ENCODE data around the gene REXO1. TPM values are rescaled to one million over a fixed set of nuclear protein-coding genes. Genes with fewer than 3 reads are reported as not detected.
A peak's percentile ranks its signal among the peaks of the same experiment; 100 is the strongest.

REXO1 gene
- total and polyA plus RNA-seq, 2 of the 8 experiments (the other 6 are each of a cell fraction or from before 2014, with no cell fraction given) = 42.4 to 44.3 TPM

GRCh38 chr19:1863638-1864479 lies 15.6 kb upstream of the REXO1 start (continued):
- TF ChIP-seq CREB1 (IDR thresholded peaks at IDR 0.05) (peak; percentile 47), GTF2F1 (IDR thresholded peaks at IDR 0.05; ENCODE audit: borderline replicate concordance, low read depth, low read length) (no peak), SIN3A (conservative IDR thresholded peaks at IDR 0.05 in 1 of 2, IDR thresholded peaks at IDR 0.05 in 1 of 2; ENCODE audit: low read depth in 1 of 2, low read length in 2 of 2) (peak in 1 of 2 experiments; percentile 43; a peak in 2 of 4 replicates), CHD1 (IDR thresholded peaks at IDR 0.05; ENCODE audit: low read depth, low read length) (no peak), RFX5 (IDR thresholded peaks at IDR 0.05; ENCODE audit: borderline replicate concordance, low read depth, low read length) (no peak), TAF7 (optimal IDR thresholded peaks at IDR 0.05; ENCODE audit: borderline replicate concordance, low read depth, low read length) (peak; percentile 62), MAX (IDR thresholded peaks at IDR 0.05) (peak; percentile 98)
- TF ChIP-seq, protein P1, sequence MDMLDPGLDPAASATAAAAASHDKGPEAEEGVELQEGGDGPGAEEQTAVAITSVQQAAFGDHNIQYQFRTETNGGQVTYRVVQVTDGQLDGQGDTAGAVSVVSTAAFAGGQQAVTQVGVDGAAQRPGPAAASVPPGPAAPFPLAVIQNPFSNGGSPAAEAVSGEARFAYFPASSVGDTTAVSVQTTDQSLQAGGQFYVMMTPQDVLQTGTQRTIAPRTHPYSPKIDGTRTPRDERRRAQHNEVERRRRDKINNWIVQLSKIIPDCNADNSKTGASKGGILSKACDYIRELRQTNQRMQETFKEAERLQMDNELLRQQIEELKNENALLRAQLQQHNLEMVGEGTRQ (IDR thresholded peaks at IDR 0.05; ENCODE audit: low read length) = peak; percentile 79

All from H1 (cell line).